Thymus (tissue), 14 donors: Measurements from ENCODE around the gene RANGAP1. TPM values are rescaled to one million over a fixed set of nuclear protein-coding genes. Genes with fewer than 3 reads are reported as not detected.

Source experiments
- DNase-seq, 9 donors: peaks; one replicate each; pipeline ENCODE4 v3.0.0-alpha.2; 2013; ENCODE audit warnings: low spot score in 9 of 9, low read depth in 6 of 9, missing footprints in 1 of 9
- H3K27ac ChIP-seq, 2 donors: one replicate each; pipeline ENCODE4 v1.5.1; 2013; ENCODE audit warnings: control low read depth in 1 of 2, low read depth in 1 of 2, low read length in 1 of 2, mild to moderate bottlenecking in 1 of 2, moderate library complexity in 1 of 2
- H3K27me3 ChIP-seq, 2 donors: one replicate each; pipeline ENCODE4 v1.5.1; 2013; ENCODE audit warnings: low read length in 1 of 2; ENCODE audit not compliant: control insufficient read depth in 2 of 2, insufficient read depth in 1 of 2
- H3K36me3 ChIP-seq, 2 donors: one replicate each; pipeline ENCODE4 v1.5.1; 2013; ENCODE audit warnings: low read length in 1 of 2, mild to moderate bottlenecking in 1 of 2, moderate library complexity in 1 of 2; ENCODE audit not compliant: control insufficient read depth in 2 of 2, insufficient read depth in 2 of 2
- H3K4me1 ChIP-seq, 2 donors: one replicate each; pipeline ENCODE4 v1.5.1; 2013; ENCODE audit warnings: low read length in 2 of 2; ENCODE audit not compliant: control insufficient read depth in 2 of 2, insufficient read depth in 2 of 2
- H3K4me3 ChIP-seq, 2 donors: one replicate each; pipeline ENCODE4 v1.5.1; 2013; ENCODE audit warnings: low read length in 2 of 2, control low read depth in 1 of 2, mild to moderate bottlenecking in 1 of 2
- H3K9me3 ChIP-seq, 2 donors: one replicate each; pipeline ENCODE4 v1.5.1; 2013; ENCODE audit warnings: low read length in 1 of 2, mild to moderate bottlenecking in 1 of 2; ENCODE audit not compliant: control insufficient read depth in 2 of 2, insufficient read depth in 1 of 2
- WGBS: extraction: QIAGEN DNeasy Blood & Tissue Kit; methylation state at CpG from one replicate; pipeline ENCODE4 v1.1.7; 2013; 5-methylcytosine and 5-hydroxymethylcytosine counted together
- long read RNA-seq, 10 donors: transcript quantifications; one replicate each; lab custom pipeline, GENCODE V29; 2026
- polyA plus RNA-seq: library from polyadenylated mRNA; stranded (reverse); fragments of 200-250 nt; gene quantifications from one replicate; pipeline ENCODE4 v1.2.3, GENCODE V29; 2013
- total RNA-seq: library from RNA; stranded (reverse); fragments of 120-200 nt; gene quantifications from one replicate; pipeline ENCODE4 v1.2.4, GENCODE V29; 2013
- donor health status: healthy.

The RANGAP1 gene, protein sequence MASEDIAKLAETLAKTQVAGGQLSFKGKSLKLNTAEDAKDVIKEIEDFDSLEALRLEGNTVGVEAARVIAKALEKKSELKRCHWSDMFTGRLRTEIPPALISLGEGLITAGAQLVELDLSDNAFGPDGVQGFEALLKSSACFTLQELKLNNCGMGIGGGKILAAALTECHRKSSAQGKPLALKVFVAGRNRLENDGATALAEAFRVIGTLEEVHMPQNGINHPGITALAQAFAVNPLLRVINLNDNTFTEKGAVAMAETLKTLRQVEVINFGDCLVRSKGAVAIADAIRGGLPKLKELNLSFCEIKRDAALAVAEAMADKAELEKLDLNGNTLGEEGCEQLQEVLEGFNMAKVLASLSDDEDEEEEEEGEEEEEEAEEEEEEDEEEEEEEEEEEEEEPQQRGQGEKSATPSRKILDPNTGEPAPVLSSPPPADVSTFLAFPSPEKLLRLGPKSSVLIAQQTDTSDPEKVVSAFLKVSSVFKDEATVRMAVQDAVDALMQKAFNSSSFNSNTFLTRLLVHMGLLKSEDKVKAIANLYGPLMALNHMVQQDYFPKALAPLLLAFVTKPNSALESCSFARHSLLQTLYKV
- total RNA-seq (40.6 TPM), polyA plus RNA-seq (63.6 TPM)
- long read RNA-seq, donor 1 = 0 reads
- long read RNA-seq, donor 2, full-length matches to known transcripts = 19 of 24 reads
- long read RNA-seq, donor 2, partial matches to known transcripts = 5 of 24 reads
- long read RNA-seq, donor 2, other reads (novel, unspliced or antisense) = 0 of 24 reads
- long read RNA-seq, donor 3, transcript RANGAP1-201 (16 exons, 3,060 nt) = major isoform, 11 of 11 reads
- long read RNA-seq, donor 3, partial matches to known transcripts = 0 of 11 reads
- long read RNA-seq, donor 3, other reads (novel, unspliced or antisense) = 0 of 11 reads
- long read RNA-seq, donor 4, full-length matches to known transcripts = 4 of 4 reads
- long read RNA-seq, donor 4, partial matches to known transcripts = 0 of 4 reads
- long read RNA-seq, donor 4, other reads (novel, unspliced or antisense) = 0 of 4 reads
- long read RNA-seq, donor 5, transcript RANGAP1-201 (16 exons, 3,060 nt) = major isoform, 9 of 19 reads
- long read RNA-seq, donor 5, partial matches to known transcripts = 0 of 19 reads
- long read RNA-seq, donor 5, other reads (novel, unspliced or antisense) = 10 of 19 reads
- long read RNA-seq, donor 6, transcript RANGAP1-201 (16 exons, 3,060 nt) = major isoform, 5 of 40 reads
- long read RNA-seq, donor 6, partial matches to known transcripts = 35 of 40 reads
- long read RNA-seq, donor 6, other reads (novel, unspliced or antisense) = 0 of 40 reads
- long read RNA-seq, donor 7, full-length matches to known transcripts = 4 of 4 reads
- long read RNA-seq, donor 7, partial matches to known transcripts = 0 of 4 reads
- long read RNA-seq, donor 7, other reads (novel, unspliced or antisense) = 0 of 4 reads
- long read RNA-seq, donor 8, full-length matches to known transcripts = 5 of 5 reads
- long read RNA-seq, donor 8, partial matches to known transcripts = 0 of 5 reads
- long read RNA-seq, donor 8, other reads (novel, unspliced or antisense) = 0 of 5 reads
- long read RNA-seq, donor 9, transcript RANGAP1-201 (16 exons, 3,060 nt) = major isoform, 5 of 5 reads
- long read RNA-seq, donor 9, partial matches to known transcripts = 0 of 5 reads
- long read RNA-seq, donor 9, other reads (novel, unspliced or antisense) = 0 of 5 reads
- long read RNA-seq, donor 10, transcript RANGAP1-201 (16 exons, 3,060 nt) = major isoform, 11 of 25 reads
- long read RNA-seq, donor 10, partial matches to known transcripts = 14 of 25 reads
- long read RNA-seq, donor 10, other reads (novel, unspliced or antisense) = 0 of 25 reads

DNA sequence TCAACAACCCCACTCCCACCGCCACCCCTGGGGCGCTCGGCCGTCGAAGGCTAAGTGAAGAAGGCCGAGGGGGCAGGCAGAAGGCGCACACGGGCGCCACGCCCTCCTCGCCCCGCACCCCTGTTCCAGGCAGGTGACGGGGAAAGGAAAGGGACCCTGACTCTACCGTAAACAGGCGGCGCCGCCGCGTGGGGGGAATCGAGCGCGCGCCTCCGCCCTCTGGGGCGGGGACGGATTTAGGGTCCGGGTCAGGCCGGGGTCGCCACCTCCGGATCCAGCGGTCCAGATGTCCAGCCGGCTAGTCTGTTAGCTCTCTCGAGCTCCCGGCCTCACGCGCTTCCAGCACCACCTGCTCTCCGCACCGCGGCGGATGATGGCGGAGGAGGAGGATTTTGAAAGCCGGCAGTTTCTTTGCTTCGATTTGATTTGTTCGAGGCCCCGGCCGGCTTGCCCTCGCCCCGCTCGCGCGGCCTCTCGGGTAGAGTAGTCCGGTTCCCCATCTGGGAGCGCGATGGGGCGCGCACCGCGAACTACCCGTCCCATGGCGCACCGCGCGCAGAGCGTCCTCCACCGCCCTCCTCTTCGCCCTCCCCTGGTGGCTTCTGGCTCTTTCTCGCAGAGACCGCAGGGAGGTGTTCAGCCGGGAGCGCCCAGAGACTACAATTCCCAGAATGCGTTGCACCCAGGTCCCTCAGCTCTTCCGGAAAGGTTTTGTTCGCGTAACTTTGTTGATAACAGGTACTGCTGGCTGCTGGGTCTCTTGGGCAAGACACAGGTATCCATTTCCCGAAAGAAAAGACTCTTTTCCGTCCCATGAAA is at the start of gene RANGAP1:
Gene RANGAP1, minus strand, starts transcription at position 368 of the 819 bp plus-strand sequence. CDS start 5,143 bp downstream, outside the sequence.
- WGBS = under 1% methylated on average over 77 of the region's 77 CpGs
- DNase-seq = peak; percentile 99 to 100 (median 99)
- Histone ChIP-seq H3K27ac (peak within 1 kb of the TSS; percentile 94 to 98), H3K4me3 (peak within 1 kb of the TSS; percentile 94), H3K9me3 (peaks cover 0 to 3% of the 10 kb centered on the region in 2 donors), H3K36me3 (peaks cover 23 to 35% of the 10 kb centered on the region in 2 donors), H3K4me1 (peaks cover 8 to 23% of the 10 kb centered on the region in 2 donors), H3K27me3 (no peaks in the 10 kb centered on the region)

DNA sequence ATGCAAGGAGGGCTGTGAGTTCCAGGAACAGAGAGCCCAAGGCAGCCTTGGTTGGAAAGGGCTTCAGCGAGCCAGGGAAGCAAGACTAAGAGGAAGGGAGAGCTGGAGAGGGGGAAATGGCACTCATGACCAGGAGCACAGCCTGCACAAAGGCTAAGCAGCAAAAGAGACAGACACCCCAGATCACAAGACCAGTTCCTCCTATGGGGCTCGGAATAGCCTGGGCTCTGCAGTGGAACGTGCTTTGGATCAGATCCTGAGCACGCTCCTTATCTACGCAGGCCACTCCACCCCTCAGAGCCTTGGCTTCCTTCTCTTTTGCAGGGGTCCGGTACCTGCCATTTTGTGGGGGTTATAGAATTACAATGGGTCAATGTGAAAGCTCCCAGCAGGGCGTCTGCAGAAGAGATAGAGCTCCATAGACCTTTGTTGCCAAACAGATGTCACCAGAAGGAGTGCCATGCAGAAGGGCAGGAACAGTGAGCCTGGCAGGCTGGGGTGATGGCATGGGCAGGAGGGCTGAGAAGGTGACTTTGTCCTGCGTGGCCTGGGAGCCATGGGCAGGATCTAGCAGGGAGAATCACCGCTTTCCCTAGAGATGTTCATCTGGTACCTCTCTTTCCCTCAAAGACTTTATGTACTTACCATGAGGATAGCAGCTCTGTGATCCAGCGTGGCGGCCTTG is 49.1 kb upstream of the RANGAP1 start:
- no peak overlapping the region for H3K27ac ChIP-seq
- 98% methylated on average over 11 of the region's 11 CpGs for WGBS
- H3K9me3 ChIP-seq = no peaks in the 10 kb centered on the region
- peaks cover 0 to 7% of the 10 kb centered on the region in 2 donors for H3K4me1 ChIP-seq
- no peaks in the 10 kb centered on the region for H3K27me3 ChIP-seq
- H3K36me3 ChIP-seq = peaks cover 56 to 59% of the 10 kb centered on the region in 2 donors
- H3K4me3 ChIP-seq = no peak overlapping the region
- DNase-seq = no peak

DNA sequence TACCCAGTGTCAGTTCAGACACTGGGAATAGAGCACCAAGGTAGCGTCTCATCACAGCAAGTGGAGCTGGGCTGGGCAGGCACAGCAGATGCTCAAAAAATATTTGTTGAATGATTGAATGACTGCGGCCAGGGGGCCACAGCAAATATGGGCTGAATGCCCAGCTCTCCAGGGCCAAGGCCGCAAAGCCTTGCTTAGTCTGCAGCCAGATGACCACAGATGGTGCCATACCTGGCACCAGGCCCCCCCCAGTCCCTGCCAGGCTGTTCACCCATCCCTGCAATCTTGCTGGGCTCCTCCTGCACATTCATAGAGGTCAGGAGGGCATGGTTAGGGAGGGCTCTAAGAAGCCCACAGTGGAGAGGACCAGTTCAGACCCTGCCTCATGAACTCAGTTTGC is 48.2 kb upstream of the RANGAP1 start:
- H3K4me3 ChIP-seq = no peak overlapping the region
- peaks cover 55 to 59% of the 10 kb centered on the region in 2 donors for H3K36me3 ChIP-seq
- H3K27me3 ChIP-seq = no peaks in the 10 kb centered on the region
- 98% methylated on average over 3 of the region's 3 CpGs for WGBS
- DNase-seq = no peak
- no peak overlapping the region for H3K27ac ChIP-seq
- H3K4me1 ChIP-seq = peaks cover 0 to 7% of the 10 kb centered on the region in 2 donors
- H3K9me3 ChIP-seq = no peaks in the 10 kb centered on the region

DNA sequence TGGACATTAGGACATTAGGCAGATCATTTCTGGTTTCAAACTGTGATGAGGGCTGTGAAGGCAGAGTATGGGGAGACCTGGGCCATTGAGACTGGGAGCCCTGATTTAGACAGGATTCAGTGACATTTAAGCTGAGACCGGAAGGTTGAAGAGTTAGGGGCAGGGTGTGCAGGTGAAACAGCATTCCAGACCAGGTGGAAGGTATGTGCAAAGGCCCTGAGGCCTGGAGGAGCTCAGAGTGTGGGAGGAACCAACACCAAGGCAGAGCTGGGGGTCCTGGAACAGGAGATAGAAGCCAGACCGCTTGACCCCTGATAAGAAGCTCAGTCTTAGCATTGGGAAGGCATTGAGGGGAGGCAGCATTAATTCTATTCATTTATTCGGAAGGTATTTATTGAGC is 47.8 kb upstream of the RANGAP1 start:
- no peak for DNase-seq
- Histone ChIP-seq H3K9me3 (no peaks in the 10 kb centered on the region), H3K4me1 (peaks cover 0 to 7% of the 10 kb centered on the region in 2 donors), H3K36me3 (peaks cover 52 to 56% of the 10 kb centered on the region in 2 donors), H3K4me3 (no peak overlapping the region), H3K27me3 (no peaks in the 10 kb centered on the region), H3K27ac (no peak overlapping the region)
- WGBS = 100% methylated on average over 3 of the region's 3 CpGs

DNA sequence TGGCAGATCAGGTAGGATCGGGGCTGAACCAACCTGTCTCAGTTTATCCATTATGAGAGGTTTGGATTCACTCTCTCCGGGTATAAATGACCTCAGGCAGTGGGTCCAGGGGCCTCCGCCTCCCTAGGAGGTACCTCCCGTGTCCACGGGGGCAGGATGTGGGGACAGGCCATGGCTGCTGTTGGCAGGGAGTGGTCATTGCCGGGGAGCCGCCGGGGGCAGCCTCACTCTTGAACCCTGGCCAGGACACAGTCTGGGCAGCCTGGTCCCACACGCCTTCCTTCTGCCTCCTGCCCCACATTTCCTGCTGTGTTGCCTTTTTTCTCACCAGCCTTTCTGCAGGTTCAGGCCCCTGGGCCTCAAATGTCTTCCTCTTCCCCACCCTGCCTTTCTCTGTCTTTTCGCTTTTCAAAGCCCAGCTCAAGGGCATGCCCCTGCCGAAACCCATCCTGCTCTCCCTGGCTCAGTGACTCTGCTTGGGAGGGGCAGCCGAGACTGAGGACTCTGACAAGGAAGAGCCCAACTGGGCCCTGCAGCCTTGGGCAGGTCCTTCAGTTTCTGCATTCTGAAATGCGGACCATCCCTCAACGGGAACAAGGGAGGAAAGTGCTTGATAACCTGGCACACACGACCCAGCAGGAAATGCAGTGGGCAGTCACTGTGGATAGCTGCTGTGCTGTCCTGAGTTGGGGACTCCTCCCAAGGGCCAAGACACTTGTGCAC is 46.4 kb upstream of the RANGAP1 start:
- H3K4me1 ChIP-seq = peaks cover 0 to 4% of the 10 kb centered on the region in 2 donors
- peaks cover 60 to 68% of the 10 kb centered on the region in 2 donors for H3K36me3 ChIP-seq
- no peaks in the 10 kb centered on the region for H3K9me3 ChIP-seq
- H3K4me3 ChIP-seq = no peak overlapping the region
- 98% methylated on average over 15 of the region's 15 CpGs for WGBS
- DNase-seq = no peak
- no peaks in the 10 kb centered on the region for H3K27me3 ChIP-seq
- H3K27ac ChIP-seq = no peak overlapping the region

DNA sequence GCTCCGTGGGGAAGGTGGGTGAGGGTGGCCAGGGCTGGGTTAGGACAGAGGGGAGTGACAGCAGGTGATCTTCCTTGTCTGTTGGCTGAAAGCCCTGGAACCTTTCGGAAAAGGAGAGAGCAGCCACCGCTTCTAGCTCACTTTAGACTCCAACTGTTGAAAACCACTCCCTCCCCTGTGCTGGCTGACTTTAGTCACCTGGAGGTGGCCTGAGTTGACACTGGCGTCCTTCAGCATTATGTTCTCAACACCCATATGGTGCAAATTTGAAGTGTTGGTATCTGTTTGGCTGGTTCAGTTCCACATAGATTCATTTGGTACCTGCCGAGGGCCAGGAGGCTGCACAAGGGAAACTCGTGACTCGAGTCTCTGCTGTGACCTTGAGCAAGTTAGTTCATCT is 44.2 kb upstream of the RANGAP1 start:
- Histone ChIP-seq H3K9me3 (no peaks in the 10 kb centered on the region), H3K36me3 (peaks cover 70 to 80% of the 10 kb centered on the region in 2 donors), H3K4me1 (no peaks in the 10 kb centered on the region), H3K27ac (no peak overlapping the region), H3K4me3 (no peak overlapping the region), H3K27me3 (no peaks in the 10 kb centered on the region)
- DNase-seq = no peak
- 97% methylated on average over 7 of the region's 7 CpGs for WGBS

DNA sequence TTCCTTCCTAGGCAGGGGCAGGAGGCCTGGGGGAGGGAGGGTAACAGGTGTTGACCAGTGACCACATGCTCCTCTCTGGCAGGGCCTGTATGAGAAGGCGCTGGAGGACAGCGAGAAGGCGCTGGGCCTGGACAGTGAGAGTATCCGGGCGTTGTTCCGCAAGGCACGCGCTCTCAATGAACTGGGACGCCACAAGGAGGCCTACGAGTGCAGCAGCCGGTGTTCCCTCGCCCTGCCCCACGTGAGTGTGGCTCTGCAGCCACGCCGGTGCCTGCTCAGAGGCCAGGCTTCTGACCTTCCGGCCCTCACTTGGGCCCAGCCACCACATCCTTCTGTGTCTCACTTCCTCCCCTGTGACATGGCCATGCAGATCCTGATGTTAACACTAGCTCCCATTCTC is 41.1 kb upstream of the RANGAP1 start:
- peaks cover 0 to 4% of the 10 kb centered on the region in 2 donors for H3K9me3 ChIP-seq
- no peaks in the 10 kb centered on the region for H3K27me3 ChIP-seq
- no peak overlapping the region for H3K27ac ChIP-seq
- DNase-seq = no peak
- H3K4me3 ChIP-seq = no peak overlapping the region
- 98% methylated on average over 16 of the region's 16 CpGs for WGBS
- H3K4me1 ChIP-seq = no peaks in the 10 kb centered on the region
- peaks cover 70 to 76% of the 10 kb centered on the region in 2 donors for H3K36me3 ChIP-seq
